Vagina (tissue), 2 donors: Measurements from ENCODE around the gene SEC16A. TPM values are rescaled to one million over a fixed set of nuclear protein-coding genes. Genes with fewer than 3 reads are reported as not detected.

Source experiments
- DNase-seq, 2 donors: peaks; one replicate each; pipeline ENCODE4 v3.0.0-alpha.2; 2017; ENCODE audit errors: extremely low spot score in 2 of 2
- H3K27ac ChIP-seq: fragments of 200-600 bp; sonication (generic); one replicate; pipeline ENCODE4 v1.5.1; 2019
- H3K27me3 ChIP-seq: fragments of 200-600 bp; sonication (generic); one replicate; pipeline ENCODE4 v1.5.1; 2019
- H3K36me3 ChIP-seq, 2 donors: fragments of 200-600 bp; sonication (generic); one replicate each; pipeline ENCODE4 v1.5.1; 2017 to 2019
- H3K4me1 ChIP-seq: fragments of 200-600 bp; sonication (generic); one replicate; pipeline ENCODE4 v1.5.1; 2019
- H3K4me3 ChIP-seq, 2 donors: fragments of 200-600 bp; sonication (generic); 1 replicate in 1 of 2; 2 replicates in 1 of 2; pipeline ENCODE4 v1.5.1; 2016 to 2019
- H3K9me3 ChIP-seq: fragments of 200-600 bp; sonication (generic); one replicate; pipeline ENCODE4 v1.5.1; 2019
- CTCF ChIP-seq, 3 experiments: fragments of 450-650 bp in 2 of 3; fragments of 200-600 bp in 1 of 3; sonication (generic) in 1 of 3; IDR thresholded peaks; one replicate each; pipeline ENCODE4 v1.5.1; 2017 to 2019; ENCODE audit warnings: antibody characterized with exemption in 3 of 3, mild to moderate bottlenecking in 2 of 3, moderate library complexity in 2 of 3
- POLR2A ChIP-seq, 2 donors: fragments of 450-650 bp; IDR thresholded peaks; one replicate each; pipeline ENCODE4 v1.6.1; 2017; ENCODE audit warnings: antibody characterized with exemption in 2 of 2, mild to moderate bottlenecking in 2 of 2, moderate library complexity in 2 of 2
- POLR2AphosphoS5 ChIP-seq, 2 donors: sonication (generic); formaldehyde crosslinking; IDR thresholded peaks; one replicate each; pipeline ENCODE4 v1.9.0; 2017; ENCODE audit warnings: antibody characterized with exemption in 2 of 2, mild to moderate bottlenecking in 2 of 2, low read depth in 1 of 2; ENCODE audit not compliant: insufficient read depth in 1 of 2
- intact Hi-C: fragments of 100-400 bp; cut with DNase I; formaldehyde crosslinking; loops from one replicate; pipeline ENCODE4 v1.15.1; 2023
- total RNA-seq: library from RNA; depleted of rRNA; stranded (reverse); fragments of >200 nt; gene quantifications from one replicate; pipeline ENCODE4 v1.2.3, GENCODE V29; 2016

SEC16A gene
- total RNA-seq = 52.3 TPM

- intact Hi-C loops = no loop called here
- Histone ChIP-seq H3K36me3 (no peaks in the 10 kb centered on the region), H3K4me1 (peaks cover 31% of the 10 kb centered on the region), H3K4me3 (peak within 1 kb of the TSS; percentile 70 to 96), H3K27me3 (no peaks in the 10 kb centered on the region), H3K9me3 (no peaks in the 10 kb centered on the region), H3K27ac (peak within 1 kb of the TSS; percentile 96)
- peak in 1 of 2 donors; percentile 77 for TF ChIP-seq POLR2A (IDR thresholded peaks at IDR 0.05)
- TF ChIP-seq CTCF (IDR thresholded peaks at IDR 0.05) = no peak
- TF ChIP-seq POLR2AphosphoS5 (IDR thresholded peaks at IDR 0.05; ENCODE audit: insufficient read depth in 1 of 2, low read depth in 1 of 2) = peak in 1 of 2 donors; percentile 47
- DNase-seq = peak; percentile 99
Observed at GRCh38 chr9:136482793-136483588, at the start of gene SEC16A. TSS of gene SEC16A (minus strand) at chr9:136483040. CDS start at chr9:136477615, 5,425 bp downstream.

DNA sequence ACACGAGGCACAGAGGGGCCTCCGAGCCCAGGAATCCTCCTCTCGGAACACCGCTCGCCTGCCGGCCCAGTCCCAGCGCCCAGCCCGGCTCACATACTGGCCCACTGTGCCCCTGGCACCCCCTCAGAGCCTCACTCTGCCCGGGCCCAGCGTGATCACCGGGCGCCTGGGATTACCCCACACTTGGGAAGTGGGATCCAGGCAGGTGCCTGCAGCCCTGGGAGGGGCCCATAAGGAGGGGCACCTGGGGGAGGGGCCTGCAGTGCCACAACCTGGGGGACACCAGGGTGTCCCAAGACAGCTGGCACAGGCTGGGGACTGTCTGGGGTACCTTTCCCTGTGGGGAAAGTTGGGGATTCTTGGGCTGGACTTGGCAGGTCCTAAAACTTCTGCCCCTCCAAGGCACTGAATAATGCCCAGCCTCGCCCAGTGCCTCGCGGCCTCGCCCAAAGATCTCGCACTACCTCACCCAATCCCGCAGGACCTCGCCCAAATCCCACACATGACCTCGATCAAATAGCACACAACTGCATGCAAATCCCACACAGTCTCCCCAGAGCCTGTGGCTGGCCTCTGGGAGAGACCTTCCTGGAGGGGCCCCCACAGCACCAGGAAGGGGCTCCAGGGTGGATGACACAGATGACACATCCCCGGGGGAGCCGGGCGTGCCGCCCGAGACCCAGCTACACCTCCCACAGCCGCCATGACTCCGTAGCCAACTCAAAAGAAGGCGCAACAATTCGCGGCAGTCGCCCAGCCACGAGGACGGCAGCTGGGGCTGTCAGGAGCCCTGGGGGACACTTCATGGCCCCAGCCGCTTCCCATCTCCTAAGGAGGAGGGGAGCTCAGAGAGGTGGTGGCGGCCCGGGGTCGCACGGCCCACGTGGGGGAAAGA is 49.3 kb upstream of the SEC16A start:
- peaks cover 94% of the 10 kb centered on the region for H3K4me1 ChIP-seq
- H3K36me3 ChIP-seq = no peaks in the 10 kb centered on the region
- H3K27ac ChIP-seq = no peak overlapping the region
- H3K4me3 ChIP-seq = no peak overlapping the region
- no peak for DNase-seq
- TF ChIP-seq POLR2A (IDR thresholded peaks at IDR 0.05) = no peak
- no peak for TF ChIP-seq POLR2AphosphoS5 (IDR thresholded peaks at IDR 0.05; ENCODE audit: insufficient read depth in 1 of 2, low read depth in 1 of 2)
- TF ChIP-seq CTCF (IDR thresholded peaks at IDR 0.05) = no peak
- H3K27me3 ChIP-seq = no peaks in the 10 kb centered on the region
- intact Hi-C loops = no loop called here
- no peaks in the 10 kb centered on the region for H3K9me3 ChIP-seq

GRCh38 chr9:136531186-136531903 is 48.5 kb upstream of the SEC16A start:
- TF ChIP-seq CTCF (IDR thresholded peaks at IDR 0.05) = no peak
- no peak for TF ChIP-seq POLR2A (IDR thresholded peaks at IDR 0.05)

GRCh38 chr9:136530461-136531089 is 47.7 kb upstream of the SEC16A start:
- no peaks in the 10 kb centered on the region for H3K36me3 ChIP-seq
- no peaks in the 10 kb centered on the region for H3K27me3 ChIP-seq
- no peak overlapping the region for H3K4me3 ChIP-seq
- no peak for DNase-seq
- peaks cover 96% of the 10 kb centered on the region for H3K4me1 ChIP-seq
- H3K27ac ChIP-seq = no peak overlapping the region
- no peaks in the 10 kb centered on the region for H3K9me3 ChIP-seq
- intact Hi-C loops = no loop called here
- no peak for TF ChIP-seq POLR2AphosphoS5 (IDR thresholded peaks at IDR 0.05; ENCODE audit: insufficient read depth in 1 of 2, low read depth in 1 of 2)
- no peak for TF ChIP-seq CTCF (IDR thresholded peaks at IDR 0.05)
- no peak for TF ChIP-seq POLR2A (IDR thresholded peaks at IDR 0.05)

More at GRCh38 chr9:136531186-136531903, 48.5 kb upstream of the SEC16A start:
- no peak for DNase-seq
- Histone ChIP-seq H3K27ac (no peak overlapping the region), H3K36me3 (no peaks in the 10 kb centered on the region), H3K27me3 (no peaks in the 10 kb centered on the region), H3K9me3 (no peaks in the 10 kb centered on the region), H3K4me1 (peaks cover 94% of the 10 kb centered on the region), H3K4me3 (no peak overlapping the region)
- intact Hi-C loops = no loop called here
